ENCODE data around the gene SEMA3F. TPM values are rescaled to one million over a fixed set of nuclear protein-coding genes. Genes with fewer than 3 reads are reported as not detected.

SEMA3F gene
- total and polyA plus RNA-seq, 2 experiments from 2014 or later: 2.3 to 67.6 TPM

- no peak for TF ChIP-seq JUNB (IDR thresholded peaks at IDR 0.05; ENCODE audit: unreplicated experiment)
Measured at GRCh38 chr3:50150404-50150750, 4.7 kb upstream of the SEMA3F start (continued).

- Histone ChIP-seq H3K27ac (ENCODE audit: low read depth) (no peak overlapping the region), H4K20me1 (replicated peaks; ENCODE audit: insufficient read depth) (no peaks in the 10 kb centered on the region), H3K9me2 (ENCODE audit: insufficient read depth) (no peaks in the 10 kb centered on the region; the same call in 1 of the 2 replicates), H2AFZ (peak overlapping the region; percentile 90), H3K4me3 (no peak overlapping the region), H3K4me2 (peak overlapping the region; percentile 57; the same call in 1 of the 2 replicates), H3K4me1 (ENCODE audit: insufficient read depth) (peaks cover 20% of the 10 kb centered on the region), H3K36me3 (ENCODE audit: insufficient read depth) (no peaks in the 10 kb centered on the region), H3K27me3 (ENCODE audit: insufficient read depth) (peaks cover 20% of the 10 kb centered on the region), H3K79me2 (replicated peaks; ENCODE audit: insufficient read depth) (peaks cover 5% of the 10 kb centered on the region), H3F3A (replicated peaks; ENCODE audit: low read depth) (peaks cover 6% of the 10 kb centered on the region; the same call in 1 of the 2 replicates)
- H3K27me3 Mint-ChIP-seq (ENCODE audit: insufficient read depth, low read depth, poor library complexity): peaks cover 46% of the 10 kb centered on the region
- H3K4me3 Mint-ChIP-seq: peak overlapping the region; percentile 41; the same call in 1 of the 3 replicates
- H3K36me3 Mint-ChIP-seq (ENCODE audit: low read depth): peaks cover 2% of the 10 kb centered on the region; the same call in 1 of the 3 replicates
- no peaks in the 10 kb centered on the region; the same call in 2 of the 3 replicates for H3K9me3 Mint-ChIP-seq
- H3K27ac Mint-ChIP-seq: no peak overlapping the region; the same call in 1 of the 2 replicates
- ATAC-seq: peak; percentile 50
- peaks cover 55% of the 10 kb centered on the region for H3K4me1 Mint-ChIP-seq
- peak; percentile 67 for DNase-seq (ENCODE audit: low spot score)
- TF ChIP-seq JUNB (IDR thresholded peaks at IDR 0.05; ENCODE audit: unreplicated experiment): no peak
- TF ChIP-seq STAT1 (IDR thresholded peaks at IDR 0.05; ENCODE audit: unreplicated experiment): no peak
- no peak for TF ChIP-seq REST (IDR thresholded peaks at IDR 0.05; ENCODE audit: unreplicated experiment)
- no peak for TF ChIP-seq ZNF462 (CRISPR knock-in tag; IDR thresholded peaks at IDR 0.05)
- no peak for TF ChIP-seq EZH2phosphoT487 (IDR thresholded peaks at IDR 0.05; ENCODE audit: unreplicated experiment)
- no peak for TF ChIP-seq CTCF (conservative IDR thresholded peaks at IDR 0.05; ENCODE audit: low read depth in 2 of 2)
- no peak for TF ChIP-seq EZH2 (IDR thresholded peaks at IDR 0.05; ENCODE audit: low read depth, unreplicated experiment)
- TF ChIP-seq POLR2AphosphoS5 (IDR thresholded peaks at IDR 0.05; ENCODE audit: low read depth): no peak
- no peak for TF ChIP-seq ETS1 (IDR thresholded peaks at IDR 0.05)
- TF ChIP-seq NANOG (IDR thresholded peaks at IDR 0.05; ENCODE audit: borderline replicate concordance): no peak
- no peak for TF ChIP-seq ZNF331 (CRISPR knock-in tag; IDR thresholded peaks at IDR 0.05; ENCODE audit: low read depth)
Measured at GRCh38 chr3:50150863-50151686, 4.0 kb upstream of the SEMA3F start.

All from GM23338 (cell line).